ENCODE data around the gene SDR42E1. TPM values are rescaled to one million over a fixed set of nuclear protein-coding genes. Genes with fewer than 3 reads are reported as not detected.

The SDR42E1 gene
- total and polyA plus RNA-seq, 9 of the 15 experiments (the other 6 are each of a cell fraction or from before 2014, with no cell fraction given): 0.13 to 1.3 (median 0.42) TPM

DNA sequence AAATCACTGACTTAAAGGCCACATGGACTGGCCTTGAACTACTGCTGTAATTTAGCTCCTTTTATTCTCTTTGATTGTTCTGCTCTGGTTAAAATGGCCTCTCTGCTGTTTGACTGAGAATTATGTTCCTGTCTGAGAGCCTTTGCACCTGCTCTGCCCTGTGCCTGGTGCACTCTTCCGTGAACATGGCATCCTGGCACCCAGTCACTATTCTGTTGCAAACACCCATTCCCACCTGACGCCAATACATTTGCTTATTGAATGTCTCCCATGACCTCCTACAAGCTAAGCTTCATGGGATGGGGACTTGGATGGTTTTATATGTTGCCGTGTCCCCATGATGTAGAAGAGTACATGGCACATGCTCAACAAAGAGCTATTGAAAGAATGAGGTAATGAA lies 43.8 kb upstream of the SDR42E1 start:
- Histone ChIP-seq H4K20me1 (replicated peaks; ENCODE audit: control insufficient read depth, insufficient read depth, low read length) (no peaks in the 10 kb centered on the region), H3K27ac (ENCODE audit: extremely low read depth, low read depth, low read length) (no peak overlapping the region), H3K79me2 (ENCODE audit: control insufficient read depth, insufficient read depth, low read length) (no peaks in the 10 kb centered on the region), H3K9ac (ENCODE audit: insufficient read depth in 1 of 2, low read depth in 2 of 2, low read length in 2 of 2) (no peak overlapping the region), H2AFZ (ENCODE audit: low read depth, low read length) (no peak overlapping the region), H3K36me3 (ENCODE audit: control insufficient read depth, insufficient read depth, low read length) (no peaks in the 10 kb centered on the region), H3K4me3 (no peak overlapping the region), H3K4me1 (replicated peaks in 1 of 2; ENCODE audit: control insufficient read depth in 2 of 2, insufficient read depth in 2 of 2, low read length in 2 of 2) (no peaks in the 10 kb centered on the region), H3K9me1 (ENCODE audit: control insufficient read depth, insufficient read depth, low read length) (no peaks in the 10 kb centered on the region), H3K9me3 (replicated peaks; ENCODE audit: control insufficient read depth, insufficient read depth, low read depth, low read length) (no peaks in the 10 kb centered on the region), H3K4me2 (ENCODE audit: insufficient read depth, low read length) (no peak overlapping the region), H3K27me3 (ENCODE audit: control insufficient read depth in 2 of 2, insufficient read depth in 2 of 2, low read length in 2 of 2) (peaks cover 5 to 12% of the 10 kb centered on the region in 2 experiments; a peak in 3 of 5 replicates)
- no peak for DNase-seq (ENCODE audit: extremely low read depth in 1 of 4, low spot score in 3 of 4)
- 0% methylated on average over 3 of the region's 3 CpGs for WGBS (ENCODE audit: insufficient coverage, low coverage, missing lambda C conversion rate)
- CTCF ChIA-PET (ENCODE audit: low intra/inter-chr PET ratio): no interaction called here
- POLR2A ChIA-PET: interaction anchor here (0.6 kb wide), 1 partner anchor 1023 kb away, joined by 3 read pairs; no protein-coding TSS in a partner anchor
- in situ Hi-C loops (cut with MboI): no loop called here
- ATAC-seq: no peak
- BruUV-seq (replicated peaks): no TSS peak
- intact Hi-C loops (cut with micrococcal nuclease): no loop called here
- FAIRE-seq: no peak
- TF ChIP-seq ZKSCAN3 (CRISPR knock-in tag; IDR thresholded peaks at IDR 0.05) (no peak), LARP7 (IDR thresholded peaks at IDR 0.05) (no peak), TCF7L2 (IDR thresholded peaks at IDR 0.05; ENCODE audit: low read depth, low read length) (no peak), PRPF4 (IDR thresholded peaks at IDR 0.05; ENCODE audit: insufficient read depth, low read depth, low read length, poor library complexity, severe bottlenecking) (no peak), ERF (CRISPR knock-in tag; IDR thresholded peaks at IDR 0.05) (no peak), ZNF354B (CRISPR knock-in tag; IDR thresholded peaks at IDR 0.05) (no peak), SOX6 (IDR thresholded peaks at IDR 0.05) (no peak), MAFF (IDR thresholded peaks at IDR 0.05; ENCODE audit: low read length) (no peak), ZBTB9 (CRISPR knock-in tag; IDR thresholded peaks at IDR 0.05) (no peak), NR2C1 (IDR thresholded peaks at IDR 0.05) (no peak), NR2C1 (tag; IDR thresholded peaks at IDR 0.05) (no peak), POLR3G (IDR thresholded peaks at IDR 0.05; ENCODE audit: extremely low read depth, insufficient read length, insufficient replicate concordance) (no peak)
- TF ChIP-seq, protein P1, sequence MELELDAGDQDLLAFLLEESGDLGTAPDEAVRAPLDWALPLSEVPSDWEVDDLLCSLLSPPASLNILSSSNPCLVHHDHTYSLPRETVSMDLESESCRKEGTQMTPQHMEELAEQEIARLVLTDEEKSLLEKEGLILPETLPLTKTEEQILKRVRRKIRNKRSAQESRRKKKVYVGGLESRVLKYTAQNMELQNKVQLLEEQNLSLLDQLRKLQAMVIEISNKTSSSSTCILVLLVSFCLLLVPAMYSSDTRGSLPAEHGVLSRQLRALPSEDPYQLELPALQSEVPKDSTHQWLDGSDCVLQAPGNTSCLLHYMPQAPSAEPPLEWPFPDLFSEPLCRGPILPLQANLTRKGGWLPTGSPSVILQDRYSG (tag; conservative IDR thresholded peaks at IDR 0.05; ENCODE audit: low read depth): no peak
- TF ChIP-seq, protein P2, sequence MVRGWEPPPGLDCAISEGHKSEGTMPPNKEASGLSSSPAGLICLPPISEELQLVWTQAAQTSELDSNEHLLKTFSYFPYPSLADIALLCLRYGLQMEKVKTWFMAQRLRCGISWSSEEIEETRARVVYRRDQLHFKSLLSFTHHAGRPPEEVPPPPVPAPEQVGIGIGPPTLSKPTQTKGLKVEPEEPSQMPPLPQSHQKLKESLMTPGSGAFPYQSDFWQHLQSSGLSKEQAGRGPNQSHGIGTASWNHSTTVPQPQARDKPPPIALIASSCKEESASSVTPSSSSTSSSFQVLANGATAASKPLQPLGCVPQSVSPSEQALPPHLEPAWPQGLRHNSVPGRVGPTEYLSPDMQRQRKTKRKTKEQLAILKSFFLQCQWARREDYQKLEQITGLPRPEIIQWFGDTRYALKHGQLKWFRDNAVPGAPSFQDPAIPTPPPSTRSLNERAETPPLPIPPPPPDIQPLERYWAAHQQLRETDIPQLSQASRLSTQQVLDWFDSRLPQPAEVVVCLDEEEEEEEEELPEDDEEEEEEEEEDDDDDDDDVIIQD (CRISPR knock-in tag; IDR thresholded peaks at IDR 0.05): no peak
